ENCODE data around the gene ATR. TPM values are rescaled to one million over a fixed set of nuclear protein-coding genes. Genes with fewer than 3 reads are reported as not detected.

ATR gene
- total and polyA plus RNA-seq, 9 of the 15 experiments (the other 6 are each of a cell fraction or from before 2014, with no cell fraction given) = 18.0 to 37.8 (median 23.2) TPM

DNA sequence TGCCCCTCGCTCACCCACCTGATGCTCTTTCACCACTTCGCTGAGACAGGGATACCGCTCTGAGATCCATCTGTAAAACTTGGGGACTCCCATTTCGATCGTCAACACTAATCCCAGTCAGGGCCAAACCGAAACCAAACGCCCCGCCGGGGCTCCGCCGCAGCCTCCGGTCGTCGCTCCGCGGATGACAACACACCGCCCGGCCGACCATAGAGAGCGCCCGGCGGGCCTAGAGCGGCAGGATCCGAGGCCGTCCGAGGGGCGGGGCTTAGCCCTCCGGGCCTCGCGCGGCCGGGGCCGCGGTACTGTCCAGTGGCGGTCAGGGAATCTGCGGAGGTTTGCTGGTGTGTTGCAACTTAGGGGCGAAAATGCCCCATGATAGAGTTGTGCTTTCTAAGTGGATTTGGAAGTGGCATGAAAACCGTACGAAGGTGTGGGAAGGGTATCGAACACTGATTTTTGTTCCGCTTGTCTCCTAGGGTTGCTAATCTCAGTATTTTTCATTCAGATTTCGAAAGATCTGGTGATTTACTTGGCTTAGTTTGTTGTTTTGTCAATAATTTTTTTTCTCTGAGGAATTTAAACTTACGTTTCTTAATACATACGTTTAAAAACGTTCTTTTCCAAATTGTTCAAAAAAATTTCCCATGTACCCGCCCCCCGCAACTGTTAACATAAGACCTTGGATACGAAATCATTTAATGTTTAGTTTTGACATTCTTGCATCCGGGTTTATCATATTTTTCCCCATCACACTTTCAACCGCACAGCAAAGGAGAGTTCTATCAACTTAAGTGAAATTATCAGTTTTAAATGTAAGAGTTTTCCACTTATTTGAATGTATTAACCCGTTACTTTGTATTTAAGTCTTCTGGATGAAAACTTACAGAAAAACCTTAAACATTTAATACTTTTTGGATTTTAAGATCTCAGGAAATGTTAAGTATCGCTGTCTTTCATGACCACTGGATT lies 130.4 kb downstream of the ATR start, which contains the start of gene XRN1 (continued):
- TF ChIP-seq SMARCA5 (IDR thresholded peaks at IDR 0.05) (no peak), ZNF778 (CRISPR knock-in tag; IDR thresholded peaks at IDR 0.05) (no peak), XRCC4 (IDR thresholded peaks at IDR 0.05; ENCODE audit: extremely low read depth, insufficient read depth, insufficient read length) (no peak), HLTF (IDR thresholded peaks at IDR 0.05) (no peak), ZBTB8A (IDR thresholded peaks at IDR 0.05; ENCODE audit: partially characterized antibody) (no peak), ZNF184 (CRISPR knock-in tag; IDR thresholded peaks at IDR 0.05) (no peak), FOXK2 (conservative IDR thresholded peaks at IDR 0.05 in 1 of 2, IDR thresholded peaks at IDR 0.05 in 1 of 2; ENCODE audit: low read depth in 2 of 2) (peak; percentile 58 to 73), MXI1 (IDR thresholded peaks at IDR 0.05; ENCODE audit: low read depth, low read length) (no peak), CC2D1A (IDR thresholded peaks at IDR 0.05) (no peak; the same call in 1 of the 2 replicates), KDM4B (IDR thresholded peaks at IDR 0.05; ENCODE audit: borderline replicate concordance in 2 of 2, low read depth in 1 of 2) (no peak), MCM2 (IDR thresholded peaks at IDR 0.05; ENCODE audit: low read depth) (no peak), CCNT2 (IDR thresholded peaks at IDR 0.05; ENCODE audit: borderline replicate concordance, extremely low read depth, insufficient read length, low read depth, low read length) (peak; percentile 97), HNRNPLL (IDR thresholded peaks at IDR 0.05; ENCODE audit: low read depth, low read length, poor library complexity, severe bottlenecking) (peak; percentile 59), LEF1 (IDR thresholded peaks at IDR 0.05) (no peak), NFYB (IDR thresholded peaks at IDR 0.05; ENCODE audit: extremely low read depth, insufficient read length) (no peak), ZNF707 (CRISPR knock-in tag; conservative IDR thresholded peaks at IDR 0.05) (no peak), MCM5 (IDR thresholded peaks at IDR 0.05; ENCODE audit: low read depth) (no peak)
- TF ChIP-seq, protein P1, sequence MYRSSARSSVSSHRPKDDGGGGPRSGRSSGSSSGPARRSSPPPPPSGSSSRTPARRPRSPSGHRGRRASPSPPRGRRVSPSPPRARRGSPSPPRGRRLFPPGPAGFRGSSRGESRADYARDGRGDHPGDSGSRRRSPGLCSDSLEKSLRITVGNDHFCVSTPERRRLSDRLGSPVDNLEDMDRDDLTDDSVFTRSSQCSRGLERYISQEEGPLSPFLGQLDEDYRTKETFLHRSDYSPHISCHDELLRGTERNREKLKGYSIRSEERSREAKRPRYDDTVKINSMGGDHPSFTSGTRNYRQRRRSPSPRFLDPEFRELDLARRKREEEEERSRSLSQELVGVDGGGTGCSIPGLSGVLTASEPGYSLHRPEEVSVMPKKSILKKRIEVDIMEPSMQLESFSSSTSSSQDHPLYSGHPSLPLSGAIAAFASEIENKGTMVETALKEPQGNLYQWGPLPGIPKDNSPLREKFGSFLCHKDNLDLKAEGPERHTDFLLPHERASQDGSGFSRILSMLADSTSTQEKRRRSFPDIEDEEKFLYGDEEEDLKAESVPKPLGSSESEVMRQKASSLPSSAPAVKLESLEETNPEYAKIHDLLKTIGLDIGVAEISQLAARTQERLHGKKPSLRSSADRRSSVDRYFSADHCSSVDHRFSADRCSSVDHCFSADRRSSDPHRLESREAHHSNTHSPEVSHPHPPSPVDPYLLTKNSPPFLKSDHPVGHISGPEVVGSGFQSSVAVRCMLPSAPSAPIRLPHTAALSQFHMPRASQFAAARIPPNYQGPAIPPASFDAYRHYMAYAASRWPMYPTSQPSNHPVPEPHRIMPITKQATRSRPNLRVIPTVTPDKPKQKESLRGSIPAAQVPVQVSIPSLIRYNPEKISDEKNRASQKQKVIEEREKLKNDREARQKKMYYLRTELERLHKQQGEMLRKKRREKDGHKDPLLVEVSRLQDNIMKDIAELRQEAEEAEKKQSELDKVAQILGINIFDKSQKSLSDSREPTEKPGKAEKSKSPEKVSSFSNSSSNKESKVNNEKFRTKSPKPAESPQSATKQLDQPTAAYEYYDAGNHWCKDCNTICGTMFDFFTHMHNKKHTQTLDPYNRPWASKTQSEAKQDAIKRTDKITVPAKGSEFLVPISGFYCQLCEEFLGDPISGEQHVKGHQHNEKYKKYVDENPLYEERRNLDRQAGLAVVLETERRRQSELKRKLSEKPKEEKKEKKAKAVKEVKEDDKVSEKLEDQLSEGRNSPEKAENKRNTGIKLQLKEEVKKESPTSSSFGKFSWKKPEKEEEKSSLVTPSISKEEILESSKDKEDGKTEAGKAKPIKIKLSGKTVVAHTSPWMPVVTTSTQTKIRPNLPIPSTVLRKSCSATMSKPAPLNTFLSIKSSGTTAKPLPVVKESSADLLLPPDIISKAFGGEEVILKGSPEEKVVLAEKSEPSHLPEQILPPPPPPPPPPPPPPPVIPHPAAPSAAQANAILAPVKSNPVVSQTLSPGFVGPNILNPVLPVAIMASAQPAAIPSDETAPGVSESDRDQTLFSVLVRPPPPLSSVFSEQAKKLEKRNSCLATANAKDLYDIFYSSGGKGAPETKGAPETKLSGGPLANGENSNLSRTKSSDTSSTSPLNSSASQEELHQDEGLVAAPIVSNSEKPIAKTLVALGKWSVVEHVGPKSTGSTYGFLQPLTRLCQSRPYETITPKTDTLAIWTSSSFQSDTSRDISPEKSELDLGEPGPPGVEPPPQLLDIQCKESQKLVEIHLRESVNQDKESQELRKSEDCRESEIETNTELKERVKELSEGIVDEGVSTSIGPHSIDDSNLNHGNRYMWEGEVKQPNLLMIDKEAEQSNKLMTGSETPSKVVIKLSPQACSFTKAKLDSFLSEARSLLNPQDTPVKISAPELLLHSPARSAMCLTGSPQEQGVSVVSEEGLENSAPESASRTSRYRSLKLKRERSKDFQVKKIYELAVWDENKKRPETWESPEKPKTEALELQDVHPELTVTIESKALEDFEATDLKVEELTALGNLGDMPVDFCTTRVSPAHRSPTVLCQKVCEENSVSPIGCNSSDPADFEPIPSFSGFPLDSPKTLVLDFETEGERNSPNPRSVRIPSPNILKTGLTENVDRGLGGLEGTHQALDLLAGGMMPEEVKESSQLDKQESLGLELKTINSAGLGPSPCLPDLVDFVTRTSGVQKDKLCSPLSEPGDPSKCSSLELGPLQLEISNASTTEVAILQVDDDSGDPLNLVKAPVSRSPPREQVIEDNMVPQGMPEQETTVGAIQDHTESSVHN (IDR thresholded peaks at IDR 0.05; ENCODE audit: borderline replicate concordance in 1 of 2, low read depth in 1 of 2) = no peak
- TF ChIP-seq, protein P2, sequence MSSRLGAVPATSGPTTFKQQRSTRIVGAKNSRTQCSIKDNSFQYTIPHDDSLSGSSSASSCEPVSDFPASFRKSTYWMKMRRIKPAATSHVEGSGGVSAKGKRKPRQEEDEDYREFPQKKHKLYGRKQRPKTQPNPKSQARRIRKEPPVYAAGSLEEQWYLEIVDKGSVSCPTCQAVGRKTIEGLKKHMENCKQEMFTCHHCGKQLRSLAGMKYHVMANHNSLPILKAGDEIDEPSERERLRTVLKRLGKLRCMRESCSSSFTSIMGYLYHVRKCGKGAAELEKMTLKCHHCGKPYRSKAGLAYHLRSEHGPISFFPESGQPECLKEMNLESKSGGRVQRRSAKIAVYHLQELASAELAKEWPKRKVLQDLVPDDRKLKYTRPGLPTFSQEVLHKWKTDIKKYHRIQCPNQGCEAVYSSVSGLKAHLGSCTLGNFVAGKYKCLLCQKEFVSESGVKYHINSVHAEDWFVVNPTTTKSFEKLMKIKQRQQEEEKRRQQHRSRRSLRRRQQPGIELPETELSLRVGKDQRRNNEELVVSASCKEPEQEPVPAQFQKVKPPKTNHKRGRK (tag; IDR thresholded peaks at IDR 0.05) = no peak
